HuH-7 (cell line): ENCODE measurements around the gene MAGEF1.

ENCODE experiments used
- DNase-seq: peaks from one replicate; pipeline ENCODE4 v3.0.0; 2011; ENCODE audit warnings: low spot score

The MAGEF1 gene

GRCh38 chr3:184669578-184669977 is 42.3 kb downstream of the MAGEF1 start:
- DNase-seq = no peak

- no peak for DNase-seq
These were observed 45.4 kb downstream of the MAGEF1 start for GRCh38 chr3:184666442-184666841.

- DNase-seq = no peak
These were observed 46.8 kb downstream of the MAGEF1 start for GRCh38 chr3:184665101-184665500.

- no peak for DNase-seq
These were observed 48.1 kb downstream of the MAGEF1 start for GRCh38 chr3:184663756-184664155.

GRCh38 chr3:184663356-184663755 is 48.5 kb downstream of the MAGEF1 start:
- no peak for DNase-seq

- DNase-seq = no peak
These were observed 49.7 kb downstream of the MAGEF1 start for GRCh38 chr3:184662187-184662586.

GRCh38 chr3:184660931-184661330 is 50.9 kb downstream of the MAGEF1 start:
- no peak for DNase-seq
